HAP-1 (cell line): ENCODE measurements around the gene SLCO2A1.

ENCODE experiments used
- DNase-seq, 2 experiments: peaks; one replicate each; pipeline ENCODE4 v3.0.0-alpha.2; 2016 to 2020; ENCODE audit warnings: low spot score in 2 of 2
- H3K27me3 ChIP-seq: fragments of 250-450 bp; sonication (Bioruptor Pico); 2 replicates; pipeline ENCODE4 v1.5.1; 2020; ENCODE audit warnings: low read depth, mild to moderate bottlenecking, moderate library complexity
- H3K36me3 ChIP-seq: fragments of 250-450 bp; sonication (Bioruptor Pico); replicated peaks from 2 replicates; pipeline ENCODE4 v1.5.1; 2020; ENCODE audit warnings: mild to moderate bottlenecking
- H3K4me1 ChIP-seq: fragments of 250-450 bp; sonication (Bioruptor Pico); 2 replicates; pipeline ENCODE4 v1.5.1; 2020; ENCODE audit warnings: mild to moderate bottlenecking
- H3K4me3 ChIP-seq: fragments of 250-450 bp; sonication (Bioruptor Pico); 2 replicates; pipeline ENCODE4 v1.5.1; 2020; ENCODE audit warnings: mild to moderate bottlenecking, moderate library complexity
- H3K9me3 ChIP-seq: fragments of 250-450 bp; sonication (Bioruptor Pico); 2 replicates; pipeline ENCODE4 v1.5.1; 2020; ENCODE audit warnings: mild to moderate bottlenecking, moderate library complexity
- in situ Hi-C: fragments of 300-500 bp; cut with MboI; formaldehyde crosslinking; loops from 3 replicates; pipeline ENCODE4 v1.14.3; 2020; ENCODE audit warnings: low sequenced_read_pairs, inconsistent platforms, mixed read lengths

Gene SLCO2A1

DNA sequence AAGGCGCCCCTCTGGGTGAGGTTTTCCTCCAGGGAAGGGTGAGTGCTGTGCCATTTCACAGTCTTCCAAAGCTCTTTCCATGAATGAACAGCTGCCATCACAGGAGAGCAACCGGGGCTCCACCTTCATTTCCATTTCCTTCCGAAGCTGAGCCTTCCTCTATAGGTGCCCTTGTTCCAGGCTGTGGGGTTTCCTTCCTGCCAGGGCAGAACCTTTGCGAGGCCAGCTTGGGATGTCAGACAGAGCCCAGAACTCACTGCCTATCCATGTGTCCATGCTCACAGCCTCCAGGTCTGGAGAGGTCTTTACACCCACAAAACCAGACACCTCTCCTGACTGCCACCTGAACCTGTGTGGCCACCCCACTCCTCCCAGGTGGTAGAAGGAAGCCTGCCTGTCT is 49.2 kb downstream of the SLCO2A1 start:
- in situ Hi-C loops: no loop called here
- peaks cover under 1% of the 10 kb centered on the region for H3K27me3 ChIP-seq
- H3K4me1 ChIP-seq: no peaks in the 10 kb centered on the region
- no peak for DNase-seq
- no peaks in the 10 kb centered on the region for H3K36me3 ChIP-seq
- H3K9me3 ChIP-seq: no peaks in the 10 kb centered on the region
- no peak overlapping the region for H3K4me3 ChIP-seq

GRCh38 chr3:133980035-133980434 is 49.7 kb downstream of the SLCO2A1 start:
- DNase-seq: no peak
- Histone ChIP-seq H3K4me3 (no peak overlapping the region), H3K27me3 (no peaks in the 10 kb centered on the region), H3K36me3 (no peaks in the 10 kb centered on the region), H3K9me3 (no peaks in the 10 kb centered on the region), H3K4me1 (no peaks in the 10 kb centered on the region)
- in situ Hi-C loops: no loop called here

GRCh38 chr3:133979553-133979952 is 50.2 kb downstream of the SLCO2A1 start:
- no peaks in the 10 kb centered on the region for H3K36me3 ChIP-seq
- H3K4me1 ChIP-seq: no peaks in the 10 kb centered on the region
- H3K9me3 ChIP-seq: no peaks in the 10 kb centered on the region
- H3K27me3 ChIP-seq: no peaks in the 10 kb centered on the region
- H3K4me3 ChIP-seq: no peak overlapping the region
- no peak for DNase-seq
- in situ Hi-C loops: no loop called here

DNA sequence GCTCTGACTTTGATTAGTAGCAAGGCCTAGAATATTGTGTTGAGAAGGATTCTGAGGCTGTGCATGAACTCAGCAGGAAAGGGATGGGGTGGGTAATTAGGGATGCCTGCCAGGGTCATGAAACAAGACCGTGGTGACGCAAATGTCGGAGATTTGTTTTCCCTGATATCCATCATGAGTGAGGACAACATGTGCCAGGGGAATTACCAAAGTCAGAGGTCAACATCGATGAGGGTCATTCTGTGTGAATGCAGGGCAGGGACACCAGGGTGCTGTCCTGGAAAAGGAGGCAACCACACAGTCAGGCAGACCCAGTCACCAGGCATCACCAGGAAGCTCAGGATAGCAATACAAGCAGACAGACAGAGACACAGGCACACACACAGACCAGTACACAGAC is 52.2 kb downstream of the SLCO2A1 start:
- in situ Hi-C loops: no loop called here
- Histone ChIP-seq H3K9me3 (no peaks in the 10 kb centered on the region), H3K27me3 (no peaks in the 10 kb centered on the region), H3K4me3 (no peak overlapping the region), H3K36me3 (no peaks in the 10 kb centered on the region), H3K4me1 (no peaks in the 10 kb centered on the region)
- no peak for DNase-seq

- Histone ChIP-seq H3K4me3 (no peak overlapping the region), H3K9me3 (no peaks in the 10 kb centered on the region), H3K36me3 (no peaks in the 10 kb centered on the region), H3K4me1 (no peaks in the 10 kb centered on the region), H3K27me3 (no peaks in the 10 kb centered on the region)
- in situ Hi-C loops: no loop called here
- DNase-seq: no peak
These were observed 56.3 kb downstream of the SLCO2A1 start for GRCh38 chr3:133973249-133973980.

DNA sequence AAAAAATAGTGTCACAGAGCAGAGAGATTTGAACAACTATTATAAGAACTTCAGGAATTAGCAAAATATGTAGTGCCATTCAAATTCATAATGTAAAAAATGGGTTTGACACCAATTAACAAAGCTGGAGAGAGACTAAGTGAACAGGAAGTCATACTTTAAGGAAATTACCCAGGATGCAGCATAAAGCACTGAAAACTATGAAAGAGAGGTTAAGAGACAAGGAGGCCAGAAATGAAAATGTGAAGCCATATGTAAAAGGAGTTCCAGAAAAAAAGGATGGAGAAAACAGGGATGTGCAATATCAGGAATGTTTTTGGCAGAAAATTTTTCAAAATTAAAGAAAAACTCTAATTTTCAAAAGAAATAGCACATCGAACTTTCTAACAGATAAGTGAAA is 57.6 kb downstream of the SLCO2A1 start:
- Histone ChIP-seq H3K9me3 (no peaks in the 10 kb centered on the region), H3K36me3 (no peaks in the 10 kb centered on the region), H3K4me1 (no peaks in the 10 kb centered on the region), H3K4me3 (no peak overlapping the region), H3K27me3 (no peaks in the 10 kb centered on the region)
- no peak for DNase-seq
- in situ Hi-C loops: no loop called here

DNA sequence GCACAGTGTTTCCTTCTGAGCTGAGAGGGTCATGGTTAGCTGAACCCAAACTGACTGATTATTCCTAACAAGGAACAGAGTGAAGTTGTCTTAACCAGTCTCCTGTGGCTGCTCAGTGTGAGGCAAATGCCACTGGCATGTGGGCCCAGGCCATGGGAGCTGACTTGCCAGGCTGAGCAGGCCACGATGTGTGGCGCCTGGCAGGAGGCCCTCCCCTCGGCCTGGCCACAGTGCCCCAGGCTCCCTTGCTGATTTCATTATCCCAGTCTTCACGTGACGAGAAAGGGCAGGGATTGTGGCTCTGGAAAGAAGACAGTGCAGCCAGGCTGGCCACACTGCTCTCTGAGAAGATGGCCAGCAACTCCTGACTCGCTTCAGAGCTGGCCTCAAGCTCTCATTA is 58.8 kb downstream of the SLCO2A1 start:
- no peak for DNase-seq
- in situ Hi-C loops: no loop called here
- H3K4me3 ChIP-seq: no peak overlapping the region
- no peaks in the 10 kb centered on the region for H3K9me3 ChIP-seq
- no peaks in the 10 kb centered on the region for H3K4me1 ChIP-seq
- H3K27me3 ChIP-seq: no peaks in the 10 kb centered on the region
- H3K36me3 ChIP-seq: no peaks in the 10 kb centered on the region

GRCh38 chr3:133970339-133970738 is 59.4 kb downstream of the SLCO2A1 start:
- in situ Hi-C loops: no loop called here
- H3K27me3 ChIP-seq: no peaks in the 10 kb centered on the region

GRCh38 chr3:133967992-133968892 is 61.5 kb downstream of the SLCO2A1 start:
- no peaks in the 10 kb centered on the region for H3K36me3 ChIP-seq
- in situ Hi-C loops: no loop called here

More at GRCh38 chr3:133970339-133970738, 59.4 kb downstream of the SLCO2A1 start:
- Histone ChIP-seq H3K4me3 (no peak overlapping the region), H3K4me1 (no peaks in the 10 kb centered on the region), H3K36me3 (no peaks in the 10 kb centered on the region), H3K9me3 (no peaks in the 10 kb centered on the region)
- DNase-seq: no peak

GRCh38 chr3:133966954-133967353 is 62.8 kb downstream of the SLCO2A1 start:
- Histone ChIP-seq H3K27me3 (no peaks in the 10 kb centered on the region), H3K4me1 (no peaks in the 10 kb centered on the region), H3K4me3 (no peak overlapping the region), H3K36me3 (no peaks in the 10 kb centered on the region), H3K9me3 (no peaks in the 10 kb centered on the region)
- DNase-seq: no peak
- in situ Hi-C loops: no loop called here

More at GRCh38 chr3:133967992-133968892, 61.5 kb downstream of the SLCO2A1 start:
- Histone ChIP-seq H3K9me3 (no peaks in the 10 kb centered on the region), H3K4me1 (no peaks in the 10 kb centered on the region), H3K27me3 (no peaks in the 10 kb centered on the region), H3K4me3 (no peak overlapping the region)
- no peak for DNase-seq

GRCh38 chr3:133965906-133966305 is 63.8 kb downstream of the SLCO2A1 start:
- DNase-seq: no peak
- no peaks in the 10 kb centered on the region for H3K9me3 ChIP-seq
- H3K4me1 ChIP-seq: no peaks in the 10 kb centered on the region
- in situ Hi-C loops: no loop called here
- H3K27me3 ChIP-seq: no peaks in the 10 kb centered on the region
- no peaks in the 10 kb centered on the region for H3K36me3 ChIP-seq
- H3K4me3 ChIP-seq: no peak overlapping the region

GRCh38 chr3:133965013-133965570 is 64.6 kb downstream of the SLCO2A1 start:
- Histone ChIP-seq H3K4me1 (no peaks in the 10 kb centered on the region), H3K9me3 (no peaks in the 10 kb centered on the region), H3K27me3 (no peaks in the 10 kb centered on the region), H3K36me3 (no peaks in the 10 kb centered on the region), H3K4me3 (no peak overlapping the region)
- DNase-seq: no peak
- in situ Hi-C loops: no loop called here

DNA sequence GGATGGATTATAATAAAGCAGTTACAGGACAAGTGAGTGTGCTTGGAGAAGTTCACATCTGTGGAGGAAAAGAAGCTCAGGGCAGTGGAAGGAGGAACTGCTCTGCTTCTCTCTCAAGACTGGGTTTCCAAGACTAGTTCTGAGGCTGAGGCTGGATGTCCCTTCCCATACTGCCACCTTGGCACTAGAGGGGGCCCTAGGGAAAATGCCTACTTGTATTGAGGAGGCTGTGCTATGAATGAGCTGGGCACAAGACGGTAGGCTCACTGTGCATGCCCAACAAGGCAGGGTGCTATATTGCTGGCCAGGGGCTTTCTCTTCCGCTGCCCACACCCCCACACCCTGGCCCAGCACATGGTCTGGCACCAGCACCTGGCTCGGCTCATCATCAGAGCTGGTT is 65.2 kb downstream of the SLCO2A1 start:
- no peak for DNase-seq
- H3K4me1 ChIP-seq: no peaks in the 10 kb centered on the region
- in situ Hi-C loops: no loop called here

More for the DNA sequence above, 65.2 kb downstream of the SLCO2A1 start:
- Histone ChIP-seq H3K36me3 (no peaks in the 10 kb centered on the region), H3K4me3 (no peak overlapping the region), H3K27me3 (no peaks in the 10 kb centered on the region), H3K9me3 (no peaks in the 10 kb centered on the region)
